Nephron (organoid): Measurements from ENCODE around the gene TBC1D5.
"Not testable (repeated sequence)": the region's sequence is repeated elsewhere in the genome, so short reads cannot be mapped to it uniquely, and the experiment has no call there.

Experiments used
- H3K27ac Mint-ChIP-seq, 3 experiments: 2 replicates each; pipeline ENCODE4 v1.8.0; 2020; ENCODE audit warnings: mixed read lengths in 3 of 3, mild to moderate bottlenecking in 2 of 3, moderate library complexity in 1 of 3
- H3K27me3 Mint-ChIP-seq: 2 replicates; pipeline ENCODE4 v1.8.0; 2021; ENCODE audit warnings: low read depth, mild to moderate bottlenecking, moderate library complexity, mixed read lengths
- H3K36me3 Mint-ChIP-seq: 2 replicates; pipeline ENCODE4 v1.8.0; 2020; ENCODE audit warnings: low read depth, mixed read lengths
- H3K4me1 Mint-ChIP-seq: 2 replicates; pipeline ENCODE4 v1.8.0; 2020; ENCODE audit warnings: mixed read lengths
- H3K4me3 Mint-ChIP-seq, 3 experiments: 2 replicates each; pipeline ENCODE4 v1.8.0; 2020; ENCODE audit warnings: mild to moderate bottlenecking in 3 of 3, mixed read lengths in 3 of 3, moderate library complexity in 2 of 3
- H3K9me3 Mint-ChIP-seq: 2 replicates; pipeline ENCODE4 v1.8.0; 2020; ENCODE audit warnings: mixed read lengths
- CTCF ChIP-seq, 3 experiments: fragments of 200-600 bp; sonication (generic); IDR thresholded peaks; one replicate each; pipeline ENCODE4 v1.5.0; 2021; ENCODE audit warnings: antibody characterized with exemption in 3 of 3; ENCODE audit not compliant: unreplicated experiment in 3 of 3

TBC1D5 gene

DNA sequence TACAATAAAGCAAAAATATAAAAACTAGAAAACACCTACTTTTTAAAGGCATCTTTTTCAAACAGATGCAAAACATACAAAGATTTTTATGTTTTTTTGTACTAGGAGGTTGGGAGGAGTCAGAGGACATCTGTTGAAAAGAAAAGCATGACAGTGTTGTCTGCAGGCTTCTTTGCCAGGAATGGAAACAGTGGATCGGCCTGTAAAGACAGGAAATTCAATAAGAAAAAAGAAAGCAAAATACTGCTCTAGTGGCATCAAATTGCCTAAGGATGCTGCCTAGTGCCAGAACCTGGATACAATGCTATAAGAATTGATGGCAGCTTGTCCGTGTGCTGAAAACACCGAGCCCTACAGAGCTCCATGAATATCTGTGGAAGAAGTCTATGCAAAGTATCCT lies 69.9 kb downstream of the TBC1D5 start:
- Mint-ChIP-seq H3K27me3 (no peaks in the 10 kb centered on the region), H3K4me1 (peaks cover 7% of the 10 kb centered on the region), H3K36me3 (no peaks in the 10 kb centered on the region), H3K4me3 (no peak overlapping the region), H3K27ac (no peak overlapping the region), H3K9me3 (no peaks in the 10 kb centered on the region)
- TF ChIP-seq CTCF (IDR thresholded peaks at IDR 0.05; ENCODE audit: unreplicated experiment in 3 of 3) = no peak

GRCh38 chr3:17670749-17671148 lies 71.7 kb downstream of the TBC1D5 start:
- Mint-ChIP-seq H3K27ac (no peak overlapping the region), H3K27me3 (no peaks in the 10 kb centered on the region), H3K9me3 (no peaks in the 10 kb centered on the region), H3K4me3 (no peak overlapping the region), H3K4me1 (peaks cover 7% of the 10 kb centered on the region), H3K36me3 (no peaks in the 10 kb centered on the region)
- TF ChIP-seq CTCF (IDR thresholded peaks at IDR 0.05; ENCODE audit: unreplicated experiment in 3 of 3) = no peak

- no peak for TF ChIP-seq CTCF (IDR thresholded peaks at IDR 0.05; ENCODE audit: unreplicated experiment in 3 of 3)
- no peak overlapping the region for H3K4me3 Mint-ChIP-seq
- H3K27ac Mint-ChIP-seq = no peak overlapping the region
- no peaks in the 10 kb centered on the region for H3K27me3 Mint-ChIP-seq
- no peaks in the 10 kb centered on the region for H3K9me3 Mint-ChIP-seq
- H3K4me1 Mint-ChIP-seq = no peaks in the 10 kb centered on the region
- H3K36me3 Mint-ChIP-seq = no peaks in the 10 kb centered on the region
Observed at GRCh38 chr3:17664923-17665322, 77.5 kb downstream of the TBC1D5 start.

DNA sequence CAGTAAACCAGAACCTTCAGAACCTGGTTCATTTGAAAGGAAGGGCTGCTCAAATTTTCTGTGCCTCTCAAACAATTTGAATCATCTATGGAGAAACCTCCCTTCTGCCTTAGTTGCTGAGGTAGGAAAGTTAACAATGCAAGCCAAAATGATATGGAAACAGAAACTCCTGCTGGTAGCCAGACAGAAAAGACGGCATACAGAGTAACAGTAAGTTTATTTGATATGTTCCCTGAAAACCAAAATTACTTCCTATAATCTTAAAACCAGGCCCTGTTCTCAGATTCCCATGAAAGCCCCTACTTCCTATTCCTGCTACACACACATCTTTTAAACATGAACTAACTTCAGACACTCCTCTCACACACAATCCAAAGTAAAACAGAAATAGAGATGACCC lies 86.2 kb downstream of the TBC1D5 start:
- TF ChIP-seq CTCF (IDR thresholded peaks at IDR 0.05; ENCODE audit: unreplicated experiment in 3 of 3) = no peak
- no peak overlapping the region for H3K4me3 Mint-ChIP-seq
- peaks cover 4% of the 10 kb centered on the region for H3K36me3 Mint-ChIP-seq
- no peak overlapping the region for H3K27ac Mint-ChIP-seq
- H3K4me1 Mint-ChIP-seq = no peaks in the 10 kb centered on the region
- no peaks in the 10 kb centered on the region for H3K27me3 Mint-ChIP-seq
- H3K9me3 Mint-ChIP-seq = no peaks in the 10 kb centered on the region

- no peak for TF ChIP-seq CTCF (IDR thresholded peaks at IDR 0.05; ENCODE audit: unreplicated experiment in 3 of 3)
- Mint-ChIP-seq H3K36me3 (peaks cover 4% of the 10 kb centered on the region), H3K9me3 (no peaks in the 10 kb centered on the region), H3K4me1 (no peaks in the 10 kb centered on the region), H3K27me3 (no peaks in the 10 kb centered on the region), H3K27ac (no peak overlapping the region), H3K4me3 (no peak overlapping the region)
Observed at GRCh38 chr3:17655743-17656142, 86.7 kb downstream of the TBC1D5 start.

- H3K27me3 Mint-ChIP-seq, H3K36me3 Mint-ChIP-seq, H3K27ac Mint-ChIP-seq, H3K4me1 Mint-ChIP-seq, H3K9me3 Mint-ChIP-seq, H3K4me3 Mint-ChIP-seq: not testable (repeated sequence)
Observed at GRCh38 chr3:17649748-17650147, 92.7 kb downstream of the TBC1D5 start.

GRCh38 chr3:17648630-17649355 lies 93.6 kb downstream of the TBC1D5 start:
- not testable (repeated sequence) for H3K36me3 Mint-ChIP-seq, H3K27ac Mint-ChIP-seq, H3K9me3 Mint-ChIP-seq, H3K4me3 Mint-ChIP-seq, H3K4me1 Mint-ChIP-seq, H3K27me3 Mint-ChIP-seq
